SK-N-SH treated with all-trans-retinoic acid at 6 μM for 48 hours (cell line): ENCODE results near the gene PIM3.

Source experiments
- TF ChIP-seq, protein P1 (sequence below): fragments of 250-450 bp; sonication (Bioruptor Pico); IDR thresholded peaks from 2 replicates; pipeline ENCODE4 v1.8.0; 2020; ENCODE audit warnings: mild to moderate bottlenecking, moderate library complexity, borderline replicate concordance
- TF ChIP-seq, protein P2 (sequence below): fragments of 250-450 bp; sonication (Bioruptor Pico); IDR thresholded peaks from 2 replicates; pipeline ENCODE4 v1.8.0; 2021; ENCODE audit warnings: low read depth, mild to moderate bottlenecking, moderate library complexity, borderline replicate concordance

DNA sequence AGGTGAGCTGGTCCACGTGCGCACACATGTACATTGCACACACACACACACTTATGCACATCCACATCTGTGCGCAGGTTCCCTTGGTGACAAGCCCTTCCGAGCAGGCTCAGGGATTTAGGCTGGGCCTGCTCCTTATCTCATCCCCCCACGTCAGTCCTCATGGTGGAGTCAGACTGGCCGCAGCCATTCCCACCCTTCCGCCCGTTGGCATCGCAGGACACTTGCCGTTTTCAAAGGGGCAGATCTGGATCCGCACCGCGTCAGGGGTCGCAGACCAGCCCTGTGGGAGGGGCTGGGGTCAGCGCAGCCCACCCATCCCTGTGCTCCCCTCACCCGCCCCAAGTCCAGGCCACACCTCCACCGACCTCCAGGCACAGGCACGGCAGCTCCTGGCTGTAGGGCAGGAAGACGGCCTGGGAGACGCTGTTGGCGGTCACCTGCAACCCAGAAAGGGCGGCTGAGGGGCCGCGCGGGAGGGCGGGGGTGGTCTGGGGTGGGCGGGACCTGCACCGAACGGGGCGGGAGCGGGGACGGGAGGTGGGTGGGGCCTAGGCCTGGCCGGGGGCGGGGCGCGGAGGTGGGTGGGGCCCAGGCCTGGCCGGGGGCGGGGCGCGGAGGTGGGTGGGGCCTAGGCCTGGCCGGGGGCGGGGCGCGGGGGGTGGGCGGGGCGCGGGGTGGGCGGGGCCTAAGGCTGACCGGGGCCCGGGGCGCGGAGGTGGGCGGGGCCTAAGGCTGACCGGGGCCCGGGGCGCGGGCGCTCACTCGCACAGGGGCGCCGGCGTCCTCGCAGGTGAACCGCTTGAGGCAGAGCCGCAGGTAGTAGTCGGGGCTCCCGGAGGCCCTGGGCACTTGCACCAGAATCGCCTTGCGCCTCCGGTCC, 38.7 kb downstream of the PIM3 start:
- TF ChIP-seq, protein P1, sequence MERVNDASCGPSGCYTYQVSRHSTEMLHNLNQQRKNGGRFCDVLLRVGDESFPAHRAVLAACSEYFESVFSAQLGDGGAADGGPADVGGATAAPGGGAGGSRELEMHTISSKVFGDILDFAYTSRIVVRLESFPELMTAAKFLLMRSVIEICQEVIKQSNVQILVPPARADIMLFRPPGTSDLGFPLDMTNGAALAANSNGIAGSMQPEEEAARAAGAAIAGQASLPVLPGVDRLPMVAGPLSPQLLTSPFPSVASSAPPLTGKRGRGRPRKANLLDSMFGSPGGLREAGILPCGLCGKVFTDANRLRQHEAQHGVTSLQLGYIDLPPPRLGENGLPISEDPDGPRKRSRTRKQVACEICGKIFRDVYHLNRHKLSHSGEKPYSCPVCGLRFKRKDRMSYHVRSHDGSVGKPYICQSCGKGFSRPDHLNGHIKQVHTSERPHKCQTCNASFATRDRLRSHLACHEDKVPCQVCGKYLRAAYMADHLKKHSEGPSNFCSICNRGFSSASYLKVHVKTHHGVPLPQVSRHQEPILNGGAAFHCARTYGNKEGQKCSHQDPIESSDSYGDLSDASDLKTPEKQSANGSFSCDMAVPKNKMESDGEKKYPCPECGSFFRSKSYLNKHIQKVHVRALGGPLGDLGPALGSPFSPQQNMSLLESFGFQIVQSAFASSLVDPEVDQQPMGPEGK (CRISPR knock-in tag): no peak
- TF ChIP-seq, protein P2, sequence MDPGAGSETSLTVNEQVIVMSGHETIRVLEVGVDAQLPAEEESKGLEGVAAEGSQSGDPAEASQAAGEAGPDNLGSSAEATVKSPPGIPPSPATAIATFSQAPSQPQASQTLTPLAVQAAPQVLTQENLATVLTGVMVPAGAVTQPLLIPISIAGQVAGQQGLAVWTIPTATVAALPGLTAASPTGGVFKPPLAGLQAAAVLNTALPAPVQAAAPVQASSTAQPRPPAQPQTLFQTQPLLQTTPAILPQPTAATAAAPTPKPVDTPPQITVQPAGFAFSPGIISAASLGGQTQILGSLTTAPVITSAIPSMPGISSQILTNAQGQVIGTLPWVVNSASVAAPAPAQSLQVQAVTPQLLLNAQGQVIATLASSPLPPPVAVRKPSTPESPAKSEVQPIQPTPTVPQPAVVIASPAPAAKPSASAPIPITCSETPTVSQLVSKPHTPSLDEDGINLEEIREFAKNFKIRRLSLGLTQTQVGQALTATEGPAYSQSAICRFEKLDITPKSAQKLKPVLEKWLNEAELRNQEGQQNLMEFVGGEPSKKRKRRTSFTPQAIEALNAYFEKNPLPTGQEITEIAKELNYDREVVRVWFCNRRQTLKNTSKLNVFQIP (CRISPR knock-in tag): no peak
